HG03442 (cell line): ENCODE measurements around the gene HSD17B4.
"Not testable (repeated sequence)": the region's sequence is repeated elsewhere in the genome, so short reads cannot be mapped to it uniquely, and the experiment has no call there.

ENCODE experiments used
- ATAC-seq: cut with Tn5 transposase; IDR thresholded peaks from one replicate; pipeline ENCODE4 v1.9.1; 2021; ENCODE audit warnings: mild to moderate bottlenecking, moderate library complexity; ENCODE audit not compliant: unreplicated experiment

HSD17B4 gene

GRCh38 chr5:119452373-119453039, at the start of gene HSD17B4:
TSS of gene HSD17B4 (plus strand) at chr5:119452497. CDS start at chr5:119452576, 79 bp downstream.
- peak; percentile 96 for ATAC-seq

GRCh38 chr5:119402555-119402954, 49.7 kb upstream of the HSD17B4 start:
- no peak for ATAC-seq

DNA sequence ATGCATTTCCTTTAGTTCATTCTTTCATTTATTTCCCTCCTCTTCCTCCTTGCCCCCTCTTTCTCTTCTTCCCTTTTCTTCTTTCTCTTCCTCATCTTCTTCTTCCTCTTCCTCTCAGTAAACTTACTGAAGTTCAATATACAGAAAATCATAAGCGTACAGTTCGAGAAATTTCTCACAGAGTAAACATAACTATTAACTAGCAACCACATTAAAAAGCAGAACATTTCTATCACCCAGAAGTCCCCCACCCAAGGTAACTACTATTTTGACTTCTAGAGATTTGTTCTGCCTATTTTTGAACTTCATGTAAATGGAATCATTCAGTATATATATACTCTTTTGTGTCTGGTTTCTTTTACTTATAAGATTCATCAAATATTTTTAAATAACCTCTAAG, 48.3 kb upstream of the HSD17B4 start:
- no peak for ATAC-seq

DNA sequence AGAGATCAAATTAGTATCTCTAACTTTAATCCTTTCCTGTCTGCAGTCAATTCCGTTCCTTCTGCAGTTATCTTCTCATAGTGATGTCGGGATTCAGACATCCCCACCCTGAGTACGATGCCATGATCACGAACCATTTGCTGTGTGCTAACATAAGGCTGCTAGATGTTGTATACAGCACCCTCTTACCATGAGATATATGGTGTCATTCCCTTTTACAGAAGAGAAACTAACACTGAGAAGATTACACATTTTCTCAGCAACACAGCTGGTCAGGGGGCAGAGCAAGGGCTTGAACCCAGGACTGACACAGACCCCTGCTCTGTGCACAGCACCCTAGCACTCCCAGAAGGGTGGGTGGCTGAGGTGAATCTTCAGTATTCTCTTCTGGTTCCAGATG, 46.9 kb upstream of the HSD17B4 start:
- ATAC-seq = no peak

GRCh38 chr5:119406551-119407110, 45.7 kb upstream of the HSD17B4 start:
- no peak for ATAC-seq

DNA sequence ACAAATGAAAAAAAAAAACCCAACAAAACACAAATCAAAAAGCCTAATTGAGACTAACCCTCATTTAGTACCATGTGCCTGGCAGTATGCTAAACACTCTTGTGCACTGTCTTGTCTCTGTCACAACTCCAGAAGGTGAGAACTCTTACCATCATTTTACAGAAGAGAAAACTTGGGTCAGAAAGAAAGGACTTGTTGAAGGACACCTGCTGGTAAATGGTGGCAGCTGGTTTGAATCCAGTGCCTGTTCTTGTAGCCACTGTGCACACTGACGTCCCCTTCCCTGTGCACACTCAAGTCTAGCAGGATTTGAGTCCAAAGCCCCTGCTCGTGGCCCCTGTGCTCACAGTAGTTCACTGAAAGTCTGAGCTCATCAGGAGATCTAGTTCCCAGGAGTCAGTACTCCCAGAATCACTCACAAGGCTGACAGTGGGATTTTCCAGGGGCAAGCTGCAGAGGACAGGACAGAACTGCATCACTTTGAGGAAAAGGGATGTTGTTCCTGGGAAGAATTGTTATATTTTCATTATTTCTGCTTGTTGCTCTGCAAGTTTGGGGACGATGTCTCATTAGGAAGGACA, 43.0 kb upstream of the HSD17B4 start:
- ATAC-seq = no peak

- ATAC-seq = peak; percentile 45
These were observed 41.7 kb upstream of the HSD17B4 start for GRCh38 chr5:119410448-119411159.

DNA sequence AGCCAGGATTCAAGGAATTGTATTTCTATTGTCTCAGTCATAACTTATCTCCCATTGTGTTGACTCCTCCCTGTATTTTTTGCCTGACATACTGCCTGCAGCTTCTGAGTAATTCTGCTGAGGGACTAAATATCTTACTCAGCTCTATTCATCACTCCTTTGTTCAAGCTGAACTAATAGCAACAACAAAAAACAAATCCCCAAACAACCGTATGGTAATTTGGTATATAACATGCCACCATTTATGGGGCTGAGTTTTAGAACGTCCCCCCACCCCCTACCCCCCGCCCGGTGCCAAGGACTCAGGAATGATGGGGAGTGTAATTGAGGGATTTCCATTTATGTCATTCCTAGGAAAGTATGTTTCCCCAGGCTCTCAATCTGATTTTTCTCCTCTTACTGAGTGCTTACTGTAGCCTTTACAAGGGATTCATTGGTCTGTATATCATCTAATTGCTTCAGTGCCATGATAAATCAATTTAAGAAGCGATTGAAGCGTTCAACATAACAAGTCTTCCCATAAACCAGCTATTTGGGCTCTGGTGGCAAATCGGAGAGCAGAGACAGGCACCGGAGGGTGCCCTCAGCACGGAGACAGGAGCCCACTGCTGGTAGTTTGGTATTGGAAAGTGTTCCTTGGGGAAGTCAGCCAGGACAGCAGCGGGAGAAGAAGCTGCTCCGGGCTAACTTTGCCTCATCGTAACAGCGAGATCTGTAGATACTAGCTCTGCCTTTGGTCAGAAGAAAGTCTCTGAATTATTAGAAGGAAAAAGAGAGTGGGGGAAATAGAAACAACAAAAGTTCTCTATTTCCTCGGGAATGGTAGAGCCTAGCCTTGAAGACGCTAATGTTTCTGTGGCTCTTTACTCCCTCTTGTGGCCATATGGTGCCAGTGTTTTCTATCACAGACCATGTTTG, 40.7 kb upstream of the HSD17B4 start:
- peak; percentile 61 for ATAC-seq

GRCh38 chr5:119412279-119413227, 39.7 kb upstream of the HSD17B4 start:
- no peak for ATAC-seq

DNA sequence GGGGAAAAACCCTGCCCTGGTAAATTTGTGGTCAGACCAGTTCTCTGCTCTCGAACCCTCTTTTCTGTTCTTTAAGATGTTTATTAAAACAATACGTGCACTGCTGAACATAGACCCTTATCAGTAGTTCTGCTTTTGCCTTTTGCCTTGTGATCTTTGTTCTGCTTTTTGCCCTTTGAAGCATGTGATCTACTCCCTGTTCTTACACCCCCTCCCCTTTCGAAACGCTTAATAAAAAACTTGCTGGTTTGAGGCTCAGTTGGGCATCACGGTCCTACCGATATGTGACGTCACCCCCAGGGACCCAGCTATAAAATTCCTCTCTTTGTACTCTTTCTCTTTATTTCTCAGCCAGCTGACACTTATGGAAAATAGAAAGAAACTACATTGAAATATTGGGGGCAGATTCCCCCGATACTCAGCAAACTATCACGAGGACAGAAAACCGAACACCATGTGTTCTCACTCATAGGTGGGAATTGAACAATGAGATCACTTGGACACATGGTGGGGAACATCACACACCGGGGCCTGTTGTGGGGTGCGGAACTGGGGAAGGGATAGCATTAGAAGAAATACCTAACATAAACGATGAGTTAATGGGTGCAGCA, 38.1 kb upstream of the HSD17B4 start:
- not testable (repeated sequence) for ATAC-seq

DNA sequence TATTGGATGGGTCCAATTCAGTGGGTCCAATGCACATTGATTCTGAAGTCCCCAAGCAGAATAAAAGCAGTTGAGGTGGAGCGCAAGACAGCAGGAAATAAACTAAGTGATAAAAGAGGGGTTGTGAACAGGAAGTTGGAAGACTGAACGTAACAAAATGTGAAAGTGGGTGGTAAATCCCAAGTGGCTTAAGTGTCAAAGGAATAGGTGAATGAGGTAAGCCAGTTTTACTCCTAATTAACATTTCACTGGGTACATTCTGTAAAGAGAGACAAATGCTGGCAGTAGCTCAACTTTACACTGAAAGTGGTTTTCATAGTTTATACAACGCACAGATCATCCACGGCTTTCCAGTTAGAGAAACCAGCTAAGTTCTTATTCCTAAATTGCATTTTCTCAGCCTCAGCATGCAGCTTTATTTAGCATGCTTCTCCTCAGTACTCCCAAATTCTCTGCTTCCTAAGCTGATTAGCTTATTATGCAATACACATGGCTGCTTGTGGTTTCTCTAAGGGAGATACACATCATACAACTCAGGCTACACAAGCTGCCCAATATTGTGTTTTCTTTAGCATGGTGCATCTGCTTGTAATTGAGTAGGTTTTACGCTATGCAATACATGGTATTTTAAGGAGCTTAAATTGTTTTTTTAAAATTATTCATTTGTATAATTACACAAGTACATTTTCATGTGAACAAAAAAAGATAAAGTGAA, 34.2 kb upstream of the HSD17B4 start:
- no peak for ATAC-seq

GRCh38 chr5:119418606-119419100, 33.6 kb upstream of the HSD17B4 start:
- ATAC-seq = peak; percentile 71

DNA sequence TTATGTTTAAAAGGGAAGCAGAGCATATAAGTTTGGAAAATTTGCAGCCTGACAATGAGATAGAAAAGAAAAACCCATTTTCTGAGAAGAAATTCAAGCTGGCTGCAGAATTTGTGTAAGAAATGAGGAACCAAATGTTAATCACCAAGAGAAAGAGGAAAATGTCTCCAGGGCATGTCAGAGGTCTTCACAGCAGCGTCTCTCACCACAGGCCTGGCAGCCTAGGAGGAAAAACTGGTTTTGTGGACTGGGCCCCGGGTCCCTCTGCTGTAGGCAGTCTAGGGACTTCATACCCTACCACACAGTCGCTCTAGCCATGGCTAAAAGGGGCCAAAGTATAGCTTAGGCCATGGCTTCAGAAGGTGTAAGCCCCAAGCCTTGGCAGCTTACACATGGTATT, 32.1 kb upstream of the HSD17B4 start:
- ATAC-seq = no peak

DNA sequence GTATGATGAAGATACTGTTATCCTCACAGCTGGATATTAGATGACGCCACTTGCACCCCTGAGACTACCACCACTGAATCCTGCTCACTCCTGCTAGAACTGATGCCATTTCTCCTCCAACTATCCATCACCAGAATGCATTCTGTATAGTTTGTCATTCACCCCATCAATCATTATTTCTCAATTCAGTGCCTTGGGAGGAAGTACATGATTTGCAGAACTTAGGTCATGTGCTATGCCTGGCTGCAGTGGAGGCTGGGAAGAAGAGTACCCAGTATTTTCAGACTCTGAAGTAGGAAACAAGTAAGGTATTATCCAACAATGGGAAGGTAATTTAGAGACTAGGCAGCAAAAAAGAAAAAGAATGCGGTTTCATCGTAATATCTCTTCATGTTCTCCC, 26.2 kb upstream of the HSD17B4 start:
- no peak for ATAC-seq

DNA sequence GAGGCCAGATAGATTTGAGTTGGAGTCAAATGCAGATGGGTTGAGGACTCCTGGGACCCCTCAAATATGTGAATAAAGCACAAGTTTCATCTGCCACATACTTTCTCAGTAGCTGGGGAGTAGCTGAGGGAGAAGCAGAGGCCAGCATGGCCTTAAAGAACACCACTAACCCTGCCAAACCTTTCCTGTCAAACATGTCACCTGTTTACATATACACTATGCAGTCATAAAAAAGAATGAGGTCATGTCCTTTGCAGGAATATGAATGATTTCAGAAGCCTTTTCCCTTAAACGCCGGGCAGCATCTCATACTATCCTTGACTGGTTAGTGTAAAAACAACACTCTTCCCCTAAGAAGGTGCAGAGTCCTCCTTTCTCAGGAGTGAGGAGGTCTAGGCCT, 25.2 kb upstream of the HSD17B4 start:
- ATAC-seq = no peak

GRCh38 chr5:119427596-119427995, 24.7 kb upstream of the HSD17B4 start:
- ATAC-seq = not testable (repeated sequence)

GRCh38 chr5:119428166-119428565, 24.1 kb upstream of the HSD17B4 start:
- not testable (repeated sequence) for ATAC-seq

DNA sequence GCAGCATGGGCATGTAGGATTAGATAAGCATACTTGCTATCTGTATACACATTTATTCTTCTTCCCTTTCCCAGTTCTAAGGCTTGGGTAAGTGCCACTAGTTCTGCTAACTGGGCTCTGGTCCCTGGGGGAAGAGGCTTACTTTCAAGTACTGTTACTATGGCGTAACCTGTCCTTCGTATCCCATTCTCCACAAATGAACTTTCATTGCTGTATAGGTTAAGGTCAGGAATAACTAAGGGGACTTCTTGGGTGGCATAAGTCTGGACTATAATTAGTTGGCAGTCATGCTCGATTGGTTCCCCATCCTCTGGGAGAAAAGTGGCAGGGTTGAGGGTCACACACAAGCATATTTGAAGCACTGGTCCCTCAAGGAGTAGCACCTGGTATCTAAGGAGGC, 23.7 kb upstream of the HSD17B4 start:
- not testable (repeated sequence) for ATAC-seq
